Hair follicle dermal papilla cell (primary cell): ENCODE data around the gene HSDL2. TPM values are rescaled to one million over a fixed set of nuclear protein-coding genes. Genes with fewer than 3 reads are reported as not detected.

Experiments
- total RNA-seq: library from RNA; depleted of rRNA; stranded (reverse); fragments of >200 nt; gene quantifications from 2 replicates; pipeline ENCODE4 v1.2.3, GENCODE V29; 2012

Gene HSDL2
- 25.1 and 34.4 TPM in 2 replicates for total RNA-seq

GRCh38 chr9:112380102-112380824, at the start of gene HSDL2:
HSDL2 (plus strand) TSS chr9:112380108; CDS start chr9:112380164, 56 bp downstream.

GRCh38 chr9:112332977-112333638, 46.8 kb upstream of the HSDL2 start, which contains the start of gene PTBP3:
PTBP3 (minus strand) TSS chr9:112333619; CDS start chr9:112297865, 35,754 bp downstream.

GRCh38 chr9:112486221-112487007, 106.5 kb downstream of the HSDL2 start, which contains the start of gene KIAA1958:
KIAA1958 (plus strand) TSS chr9:112486827; CDS start chr9:112574081, 87,254 bp downstream.

Other genes starting within 250 kb of the HSDL2 start
- 15.4 and 17.0 TPM in 2 replicates for gene SUSD1, start 204.8 kb upstream of the HSDL2 start, total RNA-seq
- gene PTBP3, start 46.5 kb upstream of the HSDL2 start, total RNA-seq, result 37.0 and 45.3 TPM in 2 replicates
- 4.4 and 5.0 TPM in 2 replicates for gene KIAA1958, start 106.7 kb downstream of the HSDL2 start, total RNA-seq